Raji (cell line): Measurements from ENCODE around the gene NYNRIN.

ENCODE experiments used
- POLR2A ChIP-seq: IDR thresholded peaks from 2 replicates; pipeline ENCODE4 v1.6.1; 2011; ENCODE audit warnings: low read depth, low read length, control low read depth; ENCODE audit not compliant: insufficient read depth

Gene NYNRIN

DNA sequence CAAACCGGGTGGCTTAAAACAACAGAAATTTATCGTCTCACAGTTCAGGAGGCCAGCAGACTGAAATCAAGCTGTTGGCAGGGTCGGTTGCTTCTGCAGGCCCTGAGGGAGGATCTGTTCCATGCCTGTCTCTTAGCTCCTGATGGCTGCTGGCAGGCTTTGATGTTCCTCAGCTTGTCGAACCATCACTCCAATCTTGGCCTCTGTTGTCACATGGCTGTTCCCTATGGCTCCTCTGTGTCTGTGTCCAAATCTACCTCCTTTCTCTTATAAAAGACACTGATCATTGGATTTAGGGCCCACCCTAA lies 16.8 kb upstream of the NYNRIN start:
- no peak for TF ChIP-seq POLR2A

DNA sequence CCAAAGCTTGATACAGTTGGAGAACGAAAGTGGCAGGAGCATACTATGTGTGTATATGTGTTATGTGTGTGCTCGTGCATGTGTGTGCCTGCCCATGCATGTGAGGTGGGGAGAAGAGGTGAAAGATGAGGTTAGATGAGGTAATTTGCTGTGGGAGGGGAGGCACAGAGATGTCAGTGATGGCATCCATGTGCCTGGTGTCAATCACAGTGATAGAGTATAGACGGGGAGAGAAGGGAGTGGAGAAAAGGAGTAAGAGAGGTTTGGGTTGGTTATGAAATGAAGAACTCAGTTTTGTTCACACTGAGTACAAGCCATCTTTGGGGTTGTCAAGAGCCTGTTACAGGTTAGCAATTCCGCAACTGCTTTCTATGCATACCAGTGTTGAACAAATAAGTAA lies 14.6 kb upstream of the NYNRIN start:
- no peak for TF ChIP-seq POLR2A

DNA sequence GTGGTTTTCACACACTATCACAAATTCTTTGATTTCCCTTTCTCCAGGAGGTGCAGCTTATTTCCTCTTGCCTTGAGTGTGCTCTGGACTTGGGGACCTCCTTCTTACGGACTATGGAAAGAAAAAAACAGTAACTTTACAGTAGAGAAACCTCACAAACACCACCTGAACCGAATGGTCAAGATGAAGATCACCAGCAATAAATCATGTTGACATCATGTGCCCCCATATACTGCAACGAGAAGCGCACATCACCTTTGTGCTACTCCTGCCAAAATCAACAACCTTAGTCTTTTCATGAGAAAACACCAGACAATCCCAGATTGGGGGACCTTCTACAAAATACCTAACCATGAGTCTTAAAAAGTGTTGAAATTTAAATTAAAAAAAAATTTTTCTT lies 13.3 kb upstream of the NYNRIN start:
- TF ChIP-seq POLR2A: no peak

DNA sequence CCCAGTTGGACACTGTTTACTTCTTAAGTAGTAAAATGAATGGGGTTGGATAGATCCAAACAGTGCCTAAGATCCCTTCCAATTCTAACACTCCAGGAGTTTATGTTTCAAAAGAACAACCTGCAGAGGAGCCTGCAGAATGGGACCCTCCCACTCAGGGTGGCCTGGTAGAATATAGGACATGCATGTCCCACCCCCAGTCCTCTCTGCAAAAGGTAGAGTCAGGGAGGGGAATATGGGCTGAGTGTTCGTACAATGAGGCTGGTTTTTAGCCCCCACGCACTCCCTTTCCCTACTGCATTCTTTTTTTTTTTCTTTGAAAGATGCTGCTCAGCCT lies 11.8 kb upstream of the NYNRIN start:
- TF ChIP-seq POLR2A: no peak

DNA sequence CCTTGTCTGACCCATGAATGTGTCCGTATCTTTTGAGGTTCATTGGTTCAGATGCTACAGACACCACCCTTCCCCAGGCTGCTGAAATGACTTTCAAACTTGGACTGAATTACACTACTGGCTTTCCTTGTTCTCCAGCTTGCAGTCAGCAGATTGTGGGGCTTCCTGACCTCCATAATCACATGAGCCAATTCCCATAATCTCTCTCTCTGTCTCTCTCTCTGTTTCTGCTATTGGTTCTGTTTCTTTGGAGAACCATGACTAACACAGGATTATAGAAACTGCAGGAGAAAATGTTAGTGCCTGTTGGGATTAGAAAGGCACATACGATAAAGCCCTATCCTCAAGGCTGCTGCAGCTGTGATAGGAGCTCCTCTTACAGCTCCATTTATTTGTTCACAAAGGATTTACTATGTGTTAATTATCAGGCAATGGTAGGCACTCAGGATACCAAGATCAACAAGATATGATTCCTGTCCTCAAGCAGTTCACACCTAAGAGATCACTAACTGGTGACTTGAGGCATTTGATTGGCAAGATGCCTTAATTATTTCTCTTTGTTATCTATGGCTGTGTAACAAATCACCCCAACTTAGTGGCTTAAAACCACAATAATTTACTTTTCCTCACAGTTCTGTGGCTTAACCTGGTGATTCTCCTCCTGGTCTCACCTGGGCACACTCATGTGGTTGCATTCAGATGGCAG lies 10.2 kb upstream of the NYNRIN start:
- no peak for TF ChIP-seq POLR2A

DNA sequence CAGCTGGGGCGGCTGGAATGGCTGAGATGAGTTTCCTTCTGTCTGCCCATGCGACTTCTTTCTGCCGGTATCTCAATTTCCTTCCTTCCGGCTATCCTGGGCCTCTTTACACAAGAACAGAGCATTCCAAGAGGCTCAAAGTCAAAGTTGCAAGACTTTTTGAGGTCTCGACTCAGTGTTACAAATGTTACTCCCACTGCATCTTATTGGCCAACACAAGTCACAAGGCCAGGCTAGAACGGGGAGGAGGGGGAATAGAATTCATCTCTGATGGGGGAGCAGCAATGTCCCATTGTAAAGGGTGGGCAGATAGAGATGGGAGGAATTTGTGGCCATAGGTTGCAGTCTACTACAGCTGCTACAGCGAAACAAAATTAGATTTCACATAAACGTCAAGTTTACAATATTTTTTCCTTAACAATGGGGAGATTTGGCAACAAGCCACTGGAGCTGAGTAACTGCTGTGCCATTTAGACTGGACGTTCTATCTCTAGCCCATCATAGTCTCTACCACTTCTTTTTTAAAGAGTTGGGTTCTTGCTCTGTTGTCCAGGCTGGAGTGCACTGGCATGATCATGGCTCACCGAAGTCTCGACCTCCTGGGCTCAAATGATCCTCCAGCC lies 9.5 kb upstream of the NYNRIN start:
- no peak for TF ChIP-seq POLR2A

DNA sequence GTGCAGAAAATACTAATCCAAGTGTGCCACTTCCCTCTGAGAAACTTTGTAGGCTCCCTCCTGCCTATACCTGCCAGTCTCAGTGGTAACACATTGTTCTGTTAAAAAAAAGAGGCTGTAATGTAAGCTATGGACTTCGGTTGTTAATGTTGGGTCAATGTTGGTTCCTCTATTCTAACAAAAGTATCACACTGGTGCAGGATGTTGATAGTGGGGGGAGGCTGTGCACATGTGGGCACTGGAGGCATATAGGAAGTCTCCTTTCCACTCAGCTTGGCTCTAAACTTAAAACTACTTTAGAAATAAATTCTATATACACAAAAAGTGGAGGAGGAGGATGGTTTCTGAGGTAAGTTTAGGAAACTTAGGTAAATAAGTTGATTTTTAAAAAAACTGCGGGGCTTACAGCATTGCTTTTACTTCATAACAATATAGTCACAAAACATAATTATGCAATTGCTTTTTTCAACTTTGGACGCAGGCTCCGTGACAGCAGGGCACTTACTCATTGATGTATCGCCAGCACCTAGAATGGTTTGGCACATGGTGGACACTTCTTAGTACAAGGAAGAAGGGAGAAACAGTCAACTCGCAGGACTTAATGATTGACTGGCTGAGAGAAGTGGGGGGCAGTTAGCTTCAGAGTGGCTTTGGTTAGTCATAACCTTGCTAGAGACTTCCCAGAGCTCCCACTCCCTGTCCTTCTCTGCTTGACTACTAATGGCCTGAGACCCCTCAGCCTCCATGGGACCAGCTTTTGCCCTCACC lies 7.9 kb upstream of the NYNRIN start:
- TF ChIP-seq POLR2A: no peak

DNA sequence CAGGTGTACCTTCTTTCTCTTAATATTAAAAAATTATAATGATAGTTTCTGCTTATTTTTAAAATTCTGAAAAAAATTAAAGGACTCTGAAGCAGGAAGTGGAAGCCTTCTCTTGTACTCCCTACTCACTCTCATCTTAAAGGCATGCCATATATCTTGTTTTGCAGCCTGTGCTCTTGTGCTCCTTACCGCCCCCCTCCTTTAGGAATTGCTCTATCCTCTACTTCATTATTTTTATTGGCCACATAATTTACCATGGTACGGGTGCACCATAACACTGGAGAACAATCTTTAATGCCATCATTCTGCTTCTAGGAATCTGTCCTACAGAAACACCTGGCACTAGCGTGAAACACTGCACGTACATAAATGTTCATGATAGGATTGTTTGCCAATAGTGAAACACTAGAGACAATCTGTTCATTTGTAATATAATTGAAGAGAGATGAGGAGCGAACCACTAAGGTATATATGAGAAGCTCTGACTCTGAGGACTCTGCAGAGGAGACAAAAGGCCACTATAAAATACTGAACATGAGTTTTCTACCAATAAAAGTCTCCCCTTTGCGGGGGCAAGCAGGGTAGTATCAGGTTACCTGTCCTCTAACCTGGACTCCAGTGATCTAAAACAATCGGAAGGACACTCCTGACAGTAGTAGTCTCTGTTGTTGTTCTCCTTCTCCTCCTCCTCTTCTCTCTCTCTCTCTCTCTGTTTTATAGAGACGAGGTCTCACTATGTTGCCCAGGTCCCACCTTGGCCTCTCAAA lies 6.3 kb upstream of the NYNRIN start:
- TF ChIP-seq POLR2A: no peak

DNA sequence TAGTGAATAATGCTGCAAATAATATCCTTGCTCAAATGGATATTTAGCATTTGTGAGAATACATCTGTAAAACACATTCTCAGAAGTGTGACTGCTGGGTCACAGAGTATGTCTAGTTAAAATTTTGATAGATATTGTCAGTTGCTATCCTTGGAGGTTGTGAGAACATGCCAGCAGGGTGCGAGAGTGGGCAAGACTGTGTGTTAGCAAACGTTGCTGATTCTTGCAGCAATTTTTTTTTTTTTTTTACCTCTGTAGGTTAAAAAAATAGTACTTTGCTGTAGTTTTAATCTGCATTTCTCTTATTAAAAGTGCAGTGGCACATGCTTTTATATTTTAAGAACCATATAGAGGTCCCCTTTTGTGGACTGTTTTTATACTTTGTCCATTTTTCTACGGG lies 4.5 kb upstream of the NYNRIN start:
- TF ChIP-seq POLR2A: no peak

DNA sequence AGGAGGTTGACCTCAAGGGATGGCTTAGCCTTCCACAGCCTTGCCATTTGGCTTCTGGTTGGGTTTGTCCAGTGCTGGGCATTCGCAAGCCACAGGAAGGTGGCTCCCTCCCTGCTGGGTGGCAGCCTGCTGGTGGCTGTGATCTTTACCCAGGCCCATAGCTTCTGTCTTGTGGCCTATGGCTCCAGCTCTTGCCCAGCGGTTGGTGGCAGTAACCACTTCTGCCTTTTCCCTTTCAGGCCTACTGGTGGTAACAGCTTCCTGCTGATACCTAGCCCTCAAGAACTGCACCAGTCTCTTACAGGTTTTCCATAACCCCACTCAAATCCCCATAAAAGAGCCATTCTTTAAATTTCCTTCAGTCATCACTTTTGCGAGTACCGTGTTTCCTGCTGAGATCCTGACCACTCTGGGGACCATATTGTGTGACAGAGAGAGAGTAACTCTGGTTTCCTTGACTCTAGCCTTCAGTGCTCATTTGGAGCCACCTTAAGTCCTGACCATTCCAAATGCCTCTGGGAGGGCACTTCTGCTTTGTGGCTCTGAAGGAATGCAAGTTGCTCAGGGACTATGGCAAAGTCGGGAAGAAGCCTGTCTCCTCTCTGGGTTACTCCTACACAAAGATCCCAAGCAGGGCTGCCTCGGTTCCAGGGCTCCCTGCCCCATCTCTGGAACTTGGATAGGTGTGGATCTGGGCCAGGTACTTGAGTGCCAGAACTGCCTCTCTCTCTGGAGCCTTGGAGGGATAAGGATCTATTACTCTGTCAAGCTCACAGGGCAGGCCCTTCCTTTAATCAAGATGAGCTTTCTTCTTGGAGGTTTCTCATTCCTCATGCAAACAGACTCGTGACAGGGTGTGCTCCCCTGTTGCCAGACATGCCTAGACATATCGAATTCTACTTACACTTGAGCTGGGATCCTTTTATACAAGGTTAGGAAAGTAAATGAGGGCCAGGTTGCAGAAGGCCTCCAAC lies 2.9 kb upstream of the NYNRIN start:
- TF ChIP-seq POLR2A: no peak

DNA sequence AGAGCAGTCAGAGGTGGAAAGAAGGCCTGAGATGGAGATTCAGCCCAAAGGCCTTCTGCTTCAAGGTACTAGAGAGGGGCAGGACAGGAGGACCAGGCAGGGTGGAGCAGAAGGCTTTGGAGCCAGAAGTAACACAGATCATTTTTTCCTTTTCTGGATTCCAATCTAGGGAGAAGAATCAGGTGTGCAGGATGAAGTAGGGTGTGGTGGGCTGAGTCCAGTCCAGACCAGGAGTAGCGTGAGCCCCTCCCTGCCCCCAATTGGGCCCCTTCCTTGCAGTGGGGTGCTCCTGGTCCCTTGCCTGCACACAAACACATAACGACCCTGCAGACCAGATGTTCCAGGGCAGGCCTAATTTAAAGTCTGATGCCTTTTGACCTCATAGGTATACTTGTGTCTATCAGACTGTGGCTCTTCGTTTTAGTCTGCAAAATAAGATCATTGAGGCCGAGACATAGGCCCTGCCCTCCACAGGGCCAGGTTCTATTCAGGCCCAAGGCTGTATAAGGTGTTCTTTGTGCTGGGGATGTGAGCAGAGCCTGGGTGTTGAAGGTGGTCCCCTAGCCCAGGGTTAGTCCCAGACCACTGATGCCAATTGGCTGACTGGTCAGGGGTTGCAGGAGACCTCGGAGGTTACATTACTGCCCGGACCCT lies 1.0 kb upstream of the NYNRIN start:
- TF ChIP-seq POLR2A: no peak

DNA sequence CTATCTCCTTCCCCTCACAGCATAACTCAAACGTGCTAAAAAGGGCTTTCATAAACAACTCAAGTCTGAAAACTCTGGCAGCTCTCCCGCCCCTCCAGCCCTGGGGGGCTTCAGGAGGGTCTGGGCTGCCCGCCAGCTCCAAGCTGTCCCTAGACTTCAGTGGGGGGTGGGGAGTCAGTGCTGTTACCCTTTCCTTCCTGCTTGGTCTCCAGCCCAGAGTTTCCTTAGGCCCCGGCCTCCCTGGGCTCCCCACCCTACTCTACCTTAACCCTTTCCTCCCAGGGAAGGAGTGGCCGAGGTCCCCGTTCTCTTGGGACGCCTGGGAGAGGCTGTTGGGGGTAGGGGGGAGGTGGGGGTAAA lies 530 bp upstream of the NYNRIN start:
- no peak for TF ChIP-seq POLR2A

DNA sequence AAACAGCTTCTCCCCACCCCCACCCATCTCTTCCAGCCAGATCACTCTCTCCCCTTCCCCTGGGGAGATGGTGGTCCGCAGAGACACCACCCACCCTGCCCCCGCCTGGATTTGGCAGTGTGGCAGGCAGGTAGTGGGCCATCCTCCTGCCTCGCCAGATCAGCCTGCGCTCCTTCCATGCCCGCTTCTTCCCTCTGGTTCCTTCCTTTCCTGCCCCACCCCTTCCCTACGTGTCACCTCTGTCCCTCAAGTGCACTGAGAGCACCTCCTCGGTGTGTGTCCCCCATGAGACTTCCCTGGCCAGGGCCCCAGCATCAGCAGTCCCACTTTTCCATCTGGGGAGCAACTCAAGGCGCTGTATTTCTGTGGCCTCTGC lies 632 bp downstream of the NYNRIN start:
- no peak for TF ChIP-seq POLR2A

DNA sequence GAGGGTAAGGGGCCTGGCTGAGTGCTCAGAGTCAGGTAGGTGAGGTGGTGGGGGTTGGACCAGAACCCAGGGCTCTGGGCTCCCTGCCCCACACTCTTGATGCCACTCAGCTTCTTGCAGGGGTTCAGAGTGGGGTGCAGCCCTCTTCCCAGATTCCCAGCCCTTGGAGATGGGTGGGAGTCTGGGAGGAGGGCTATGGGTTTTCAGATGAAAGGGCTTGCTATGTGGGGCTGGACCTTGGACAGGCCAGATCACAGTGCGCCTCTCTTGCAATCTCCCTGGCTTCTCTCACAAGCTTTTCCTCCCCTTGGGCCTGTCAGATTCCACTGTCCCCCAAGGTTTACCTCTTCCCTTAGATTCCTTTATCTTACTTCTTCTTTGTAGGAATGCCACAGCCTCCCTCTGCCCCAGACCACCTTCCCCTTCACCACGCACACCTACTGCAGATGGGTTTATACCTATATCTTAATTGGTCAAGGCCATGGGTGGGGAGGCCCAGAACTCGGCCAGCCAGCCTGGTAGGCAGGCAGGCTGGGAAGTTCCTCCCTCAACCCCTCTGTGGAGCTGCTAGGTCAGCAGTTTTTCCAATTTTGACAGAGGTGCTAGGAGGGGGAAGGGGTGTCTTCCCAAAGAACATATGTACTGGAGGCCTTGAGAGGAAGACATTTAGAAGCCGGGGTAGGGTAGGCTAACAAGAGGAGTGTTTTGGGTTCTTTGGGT lies 1.4 kb downstream of the NYNRIN start:
- no peak for TF ChIP-seq POLR2A
